GM19043 (cell line): Measurements from ENCODE around the gene BIRC2.
"Not testable (repeated sequence)": the region's sequence is repeated elsewhere in the genome, so short reads cannot be mapped to it uniquely, and the experiment has no call there.

Source experiments
- ATAC-seq: cut with Tn5 transposase; IDR thresholded peaks from one replicate; pipeline ENCODE4 v1.9.1; 2021; ENCODE audit warnings: low read depth; ENCODE audit not compliant: unreplicated experiment

The BIRC2 gene

GRCh38 chr11:102320679-102321078 lies 26.3 kb upstream of the BIRC2 start:
- ATAC-seq: no peak

- no peak for ATAC-seq
These were observed 24.5 kb upstream of the BIRC2 start for GRCh38 chr11:102322560-102322959.

DNA sequence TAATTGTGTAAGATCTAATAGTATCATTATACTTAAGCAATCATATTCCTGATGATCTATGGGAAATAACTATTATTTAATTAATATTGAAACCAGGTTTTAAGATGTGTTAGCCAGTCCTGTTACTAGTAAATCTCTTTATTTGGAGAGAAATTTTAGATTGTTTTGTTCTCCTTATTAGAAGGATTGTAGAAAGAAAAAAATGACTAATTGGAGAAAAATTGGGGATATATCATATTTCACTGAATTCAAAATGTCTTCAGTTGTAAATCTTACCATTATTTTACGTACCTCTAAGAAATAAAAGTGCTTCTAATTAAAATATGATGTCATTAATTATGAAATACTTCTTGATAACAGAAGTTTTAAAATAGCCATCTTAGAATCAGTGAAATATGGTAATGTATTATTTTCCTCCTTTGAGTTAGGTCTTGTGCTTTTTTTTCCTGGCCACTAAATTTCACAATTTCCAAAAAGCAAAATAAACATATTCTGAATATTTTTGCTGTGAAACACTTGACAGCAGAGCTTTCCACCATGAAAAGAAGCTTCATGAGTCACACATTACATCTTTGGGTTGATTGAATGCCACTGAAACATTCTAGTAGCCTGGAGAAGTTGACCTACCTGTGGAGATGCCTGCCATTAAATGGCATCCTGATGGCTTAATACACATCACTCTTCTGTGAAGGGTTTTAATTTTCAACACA lies 23.3 kb upstream of the BIRC2 start:
- ATAC-seq: no peak

DNA sequence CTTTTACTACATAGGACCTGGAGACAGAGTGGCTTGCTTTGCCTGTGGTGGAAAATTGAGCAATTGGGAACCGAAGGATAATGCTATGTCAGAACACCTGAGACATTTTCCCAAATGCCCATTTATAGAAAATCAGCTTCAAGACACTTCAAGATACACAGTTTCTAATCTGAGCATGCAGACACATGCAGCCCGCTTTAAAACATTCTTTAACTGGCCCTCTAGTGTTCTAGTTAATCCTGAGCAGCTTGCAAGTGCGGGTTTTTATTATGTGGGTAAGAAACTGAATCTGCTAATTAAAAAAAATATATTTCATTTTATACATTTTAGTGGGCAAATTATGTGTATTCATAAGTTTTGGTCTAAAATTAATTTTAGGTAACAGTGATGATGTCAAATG lies 21.9 kb upstream of the BIRC2 start:
- no peak for ATAC-seq

DNA sequence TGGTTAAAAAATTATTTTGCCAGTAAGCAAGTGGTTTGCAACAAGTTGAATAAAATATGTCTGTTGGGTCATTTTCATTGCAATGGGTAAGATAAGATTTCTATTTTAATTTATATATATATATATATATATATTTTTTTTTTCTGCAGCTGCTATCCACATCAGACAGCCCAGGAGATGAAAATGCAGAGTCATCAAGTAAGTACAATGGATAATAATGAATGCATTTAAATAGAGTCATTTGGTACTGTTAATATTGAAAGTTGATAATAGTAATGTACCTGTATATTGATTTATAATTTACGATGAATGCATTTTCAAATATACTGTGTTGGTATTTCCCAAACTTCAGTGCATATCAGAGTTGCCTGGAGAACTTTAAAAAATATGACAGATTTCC lies 18.3 kb upstream of the BIRC2 start:
- no peak for ATAC-seq

- ATAC-seq: no peak
These were observed 16.8 kb upstream of the BIRC2 start for GRCh38 chr11:102330231-102330630.

DNA sequence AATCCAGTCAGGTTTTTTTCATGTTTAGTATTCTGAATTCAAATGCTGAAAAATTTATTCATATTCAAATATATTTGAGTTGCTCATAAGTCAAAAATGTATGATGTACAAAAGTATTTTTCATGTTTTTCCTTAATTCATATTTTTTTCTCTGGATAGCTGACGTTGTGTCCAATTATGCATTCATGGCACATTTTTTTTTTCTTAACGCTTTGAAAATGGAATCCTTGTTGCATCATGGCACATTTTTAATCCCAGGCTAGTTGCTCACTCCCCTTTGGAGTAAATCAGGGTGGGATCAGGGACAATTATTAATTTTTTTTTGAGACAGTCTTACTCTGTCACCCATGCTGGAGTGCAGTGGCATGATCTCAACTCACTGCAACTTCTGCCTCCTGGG lies 15.7 kb upstream of the BIRC2 start:
- ATAC-seq: no peak

DNA sequence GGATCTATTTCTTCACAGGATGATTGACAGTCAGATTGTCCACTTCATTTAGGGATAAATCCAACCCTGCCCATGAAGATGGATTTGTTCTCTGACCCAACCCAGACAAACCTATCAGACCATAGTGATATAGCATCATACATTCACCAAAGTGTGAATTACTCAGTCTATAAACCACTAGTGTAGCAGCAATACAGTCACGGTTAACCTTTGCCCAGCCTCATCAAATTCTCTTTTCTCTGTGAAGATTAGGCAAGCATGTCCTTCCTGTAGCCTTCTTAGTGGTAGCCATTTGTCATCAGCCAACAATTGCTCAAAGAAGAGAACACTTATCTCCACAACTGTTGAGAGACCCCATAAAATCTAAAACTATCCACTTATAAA lies 14.4 kb upstream of the BIRC2 start:
- ATAC-seq: no peak

- no peak for ATAC-seq
These were observed 8.5 kb upstream of the BIRC2 start for GRCh38 chr11:102338479-102339010.

- not testable (repeated sequence) for ATAC-seq
These were observed 5.7 kb upstream of the BIRC2 start for GRCh38 chr11:102341311-102341710.

- peak; percentile 36 for ATAC-seq
These were observed 5.1 kb upstream of the BIRC2 start for GRCh38 chr11:102341844-102342318.

GRCh38 chr11:102343809-102344208 lies 3.2 kb upstream of the BIRC2 start:
- no peak for ATAC-seq

DNA sequence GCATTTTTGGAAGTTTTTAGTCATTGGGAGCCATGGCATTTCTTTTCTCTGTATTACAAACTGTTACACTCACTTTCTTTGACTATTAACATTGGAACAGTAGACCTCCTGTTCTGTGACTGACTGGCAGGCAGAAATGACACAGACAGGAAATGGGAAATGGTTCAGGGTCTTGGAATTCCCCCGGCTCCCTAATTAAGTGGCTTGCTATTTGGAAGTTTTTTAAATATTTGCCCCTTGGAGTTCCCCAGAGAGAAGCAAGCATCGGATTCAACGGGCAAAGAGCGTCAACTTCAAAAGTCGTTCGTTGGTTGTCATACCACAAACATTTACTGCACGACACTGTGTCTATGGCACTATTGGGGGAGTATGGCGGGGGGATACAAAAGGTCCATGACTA lies 1.1 kb upstream of the BIRC2 start:
- ATAC-seq: no peak

DNA sequence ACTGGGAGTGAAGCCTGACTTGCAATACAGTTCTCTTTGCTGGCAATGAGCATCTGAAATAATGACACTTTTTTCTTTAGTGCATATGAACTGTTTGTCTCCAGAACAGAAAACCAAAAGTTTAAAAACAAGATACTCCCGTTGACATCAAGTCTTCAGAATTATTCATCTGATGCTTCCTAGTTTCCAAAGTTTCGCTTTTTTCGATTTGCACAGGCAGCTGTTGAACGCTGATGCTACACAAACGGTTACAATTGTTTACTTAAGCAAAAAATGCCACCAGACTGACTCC lies 612 bp upstream of the BIRC2 start:
- ATAC-seq: no peak

- ATAC-seq: peak; percentile 4
These were observed 702 bp downstream of the BIRC2 start for GRCh38 chr11:102347462-102348370.

DNA sequence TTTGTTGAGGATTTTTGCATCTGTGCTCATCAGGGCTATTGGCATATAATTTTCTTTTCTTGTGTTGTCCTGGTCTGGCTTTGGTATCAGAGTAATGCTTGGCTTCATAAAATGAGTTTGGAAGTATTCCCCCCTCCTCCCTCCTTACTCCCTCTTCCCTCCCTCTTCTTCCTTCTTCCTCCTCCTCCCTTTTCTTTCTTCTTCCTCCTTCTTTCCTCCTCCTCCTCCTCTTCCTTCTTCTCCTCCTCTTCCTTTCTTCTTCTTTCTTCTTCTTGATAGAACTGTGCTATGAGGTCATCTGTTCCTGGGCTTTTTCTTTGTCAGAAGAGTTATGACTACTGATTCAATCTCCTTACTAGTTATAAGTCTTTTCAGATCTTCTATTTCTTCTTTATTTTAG lies 10.1 kb downstream of the BIRC2 start:
- no peak for ATAC-seq

- no peak for ATAC-seq
These were observed 12.4 kb downstream of the BIRC2 start for GRCh38 chr11:102359372-102359771.

DNA sequence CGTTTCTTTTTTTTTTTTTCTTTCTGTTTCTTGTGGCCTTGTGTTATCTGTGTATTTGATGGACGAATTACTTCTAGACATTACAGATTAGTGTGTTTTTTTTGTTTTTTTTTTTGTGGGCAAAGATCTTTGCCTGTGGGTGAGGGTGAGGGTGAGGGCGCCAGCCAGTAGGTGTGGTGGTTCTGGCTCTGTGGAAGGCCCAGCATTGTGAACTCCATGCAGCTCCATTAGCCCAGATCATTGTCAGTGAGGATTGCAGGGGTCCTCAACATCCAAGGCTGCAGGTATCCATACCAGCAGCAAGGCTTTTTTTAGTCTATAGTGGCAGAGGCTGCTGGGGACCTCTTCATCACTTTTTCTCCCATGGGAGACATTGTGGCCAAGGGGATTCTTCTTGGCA lies 13.7 kb downstream of the BIRC2 start:
- no peak for ATAC-seq

DNA sequence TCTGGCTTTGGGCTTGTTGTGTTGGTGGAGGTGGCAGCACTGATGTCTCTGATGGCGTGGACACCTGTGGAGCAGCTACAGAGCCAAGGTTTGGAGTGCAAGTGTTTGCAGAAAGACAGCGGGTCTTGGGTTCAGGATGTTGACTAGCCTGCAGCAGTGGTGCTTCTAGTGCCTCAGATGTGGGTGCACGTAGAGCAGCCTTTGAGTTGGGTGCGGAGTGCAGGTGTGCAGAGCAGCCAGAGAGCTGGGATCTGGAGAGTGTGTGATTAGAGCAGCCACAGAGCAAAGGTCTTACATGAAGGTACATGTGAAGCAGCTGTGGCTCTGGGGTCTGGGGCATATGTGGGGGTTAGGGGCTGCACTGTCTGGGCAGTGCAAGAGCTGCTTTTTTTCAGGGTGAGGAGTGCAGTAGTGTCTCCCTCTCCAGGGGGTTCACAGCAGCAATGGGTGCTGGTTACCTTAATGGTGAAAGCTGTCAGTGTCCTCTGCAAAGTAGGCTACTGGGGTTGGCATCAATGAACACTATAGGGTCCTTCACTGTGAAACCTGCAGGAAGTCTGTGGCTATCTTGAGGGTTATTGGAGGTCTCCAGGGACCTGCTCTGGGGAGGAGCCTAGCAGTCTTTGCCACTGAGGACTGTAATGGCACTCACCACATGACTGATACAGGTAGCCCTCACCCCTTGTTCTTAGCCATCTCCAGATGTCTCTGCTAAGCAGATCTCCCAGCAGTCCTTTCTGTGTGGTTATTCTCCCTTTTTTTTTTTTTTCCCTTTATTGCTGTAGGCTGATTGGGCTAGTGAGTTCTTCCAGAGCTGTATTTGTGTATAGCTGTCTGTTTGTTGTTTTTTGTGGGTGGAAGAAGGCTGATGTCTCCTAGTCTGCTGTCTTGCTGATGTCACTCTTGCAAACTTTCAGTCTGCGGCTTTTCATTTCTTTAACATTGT lies 14.3 kb downstream of the BIRC2 start:
- peak; percentile 88 for ATAC-seq

- ATAC-seq: no peak
These were observed 18.0 kb downstream of the BIRC2 start for GRCh38 chr11:102364991-102365390.

DNA sequence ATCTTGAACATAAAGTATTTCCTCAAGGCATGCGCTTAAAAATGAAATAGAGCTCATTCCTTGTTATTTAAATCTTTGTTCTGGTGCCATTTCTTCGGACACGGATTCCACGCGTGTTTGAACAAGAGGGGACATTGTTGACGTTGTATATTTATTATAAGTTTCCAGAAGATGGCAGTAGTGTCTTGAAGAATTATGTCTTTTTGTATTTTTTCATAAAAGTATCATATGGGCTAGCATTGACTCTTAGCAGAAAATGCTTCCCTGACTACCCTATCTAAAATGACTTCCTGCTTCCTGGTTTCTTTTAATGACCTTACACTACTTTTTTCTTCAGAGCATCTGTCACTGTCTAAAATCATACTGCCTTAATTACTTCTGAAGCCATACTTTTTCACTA lies 20.4 kb downstream of the BIRC2 start:
- ATAC-seq: no peak
